Measurements from ENCODE around the gene TSPO2. TPM values are rescaled to one million over a fixed set of nuclear protein-coding genes. Genes with fewer than 3 reads are reported as not detected.

TSPO2 gene
- total RNA-seq, 2 donors from 2014 or later = not detected

- no peaks in the 10 kb centered on the region for H3K9me3 ChIP-seq
- H3K36me3 ChIP-seq = peaks cover 19% of the 10 kb centered on the region
- H3K27me3 ChIP-seq = no peaks in the 10 kb centered on the region
- H3K4me3 ChIP-seq = no peak overlapping the region
- TF ChIP-seq, protein P1, sequence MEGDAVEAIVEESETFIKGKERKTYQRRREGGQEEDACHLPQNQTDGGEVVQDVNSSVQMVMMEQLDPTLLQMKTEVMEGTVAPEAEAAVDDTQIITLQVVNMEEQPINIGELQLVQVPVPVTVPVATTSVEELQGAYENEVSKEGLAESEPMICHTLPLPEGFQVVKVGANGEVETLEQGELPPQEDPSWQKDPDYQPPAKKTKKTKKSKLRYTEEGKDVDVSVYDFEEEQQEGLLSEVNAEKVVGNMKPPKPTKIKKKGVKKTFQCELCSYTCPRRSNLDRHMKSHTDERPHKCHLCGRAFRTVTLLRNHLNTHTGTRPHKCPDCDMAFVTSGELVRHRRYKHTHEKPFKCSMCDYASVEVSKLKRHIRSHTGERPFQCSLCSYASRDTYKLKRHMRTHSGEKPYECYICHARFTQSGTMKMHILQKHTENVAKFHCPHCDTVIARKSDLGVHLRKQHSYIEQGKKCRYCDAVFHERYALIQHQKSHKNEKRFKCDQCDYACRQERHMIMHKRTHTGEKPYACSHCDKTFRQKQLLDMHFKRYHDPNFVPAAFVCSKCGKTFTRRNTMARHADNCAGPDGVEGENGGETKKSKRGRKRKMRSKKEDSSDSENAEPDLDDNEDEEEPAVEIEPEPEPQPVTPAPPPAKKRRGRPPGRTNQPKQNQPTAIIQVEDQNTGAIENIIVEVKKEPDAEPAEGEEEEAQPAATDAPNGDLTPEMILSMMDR (IDR thresholded peaks at IDR 0.05) = no peak
- no peak for DNase-seq (ENCODE audit: low spot score)
- peaks cover 0 to 51% of the 10 kb centered on the region in 2 donors for H3K4me1 ChIP-seq
- peak overlapping the region; percentile 84 to 94 for H3K27ac ChIP-seq
Observed at GRCh38 chr6:41059556-41059955, 17.3 kb downstream of the TSPO2 start.

- Histone ChIP-seq H3K36me3 (peaks cover 36% of the 10 kb centered on the region), H3K27me3 (no peaks in the 10 kb centered on the region), H3K4me3 (peak overlapping the region in 1 of 2 donors; percentile 1), H3K4me1 (peaks cover 0 to 49% of the 10 kb centered on the region in 2 donors), H3K27ac (peak overlapping the region; percentile 40 to 94), H3K9me3 (no peaks in the 10 kb centered on the region)
- DNase-seq (ENCODE audit: low spot score) = no peak
- TF ChIP-seq, protein P1 (IDR thresholded peaks at IDR 0.05) = no peak
Observed at GRCh38 chr6:41061196-41061726, 19.0 kb downstream of the TSPO2 start.

- Histone ChIP-seq H3K27ac (peak overlapping the region; percentile 40 to 94), H3K27me3 (no peaks in the 10 kb centered on the region), H3K36me3 (peaks cover 38% of the 10 kb centered on the region), H3K4me1 (peaks cover 0 to 49% of the 10 kb centered on the region in 2 donors), H3K9me3 (no peaks in the 10 kb centered on the region), H3K4me3 (peak overlapping the region; percentile 3 to 8)
- DNase-seq (ENCODE audit: low spot score) = no peak
- TF ChIP-seq, protein P1 (IDR thresholded peaks at IDR 0.05) = no peak
Observed at GRCh38 chr6:41062056-41062455, 19.8 kb downstream of the TSPO2 start.

- Histone ChIP-seq H3K36me3 (peaks cover 54% of the 10 kb centered on the region), H3K9me3 (no peaks in the 10 kb centered on the region), H3K4me1 (peaks cover 0 to 37% of the 10 kb centered on the region in 2 donors), H3K27me3 (no peaks in the 10 kb centered on the region), H3K4me3 (no peak overlapping the region), H3K27ac (peak overlapping the region; percentile 40 to 94)
- TF ChIP-seq, protein P1 (IDR thresholded peaks at IDR 0.05) = no peak
- no peak for DNase-seq (ENCODE audit: low spot score)
Observed at GRCh38 chr6:41063884-41064285, 21.6 kb downstream of the TSPO2 start.

- H3K4me1 ChIP-seq = peaks cover 0 to 28% of the 10 kb centered on the region in 2 donors
- peak overlapping the region; percentile 3 to 94 for H3K27ac ChIP-seq
- no peak for DNase-seq (ENCODE audit: low spot score)
- no peaks in the 10 kb centered on the region for H3K9me3 ChIP-seq
- TF ChIP-seq, protein P1 (IDR thresholded peaks at IDR 0.05) = no peak
- H3K27me3 ChIP-seq = no peaks in the 10 kb centered on the region
- peaks cover 56% of the 10 kb centered on the region for H3K36me3 ChIP-seq
- no peak overlapping the region for H3K4me3 ChIP-seq
Observed at GRCh38 chr6:41064841-41065240, 22.6 kb downstream of the TSPO2 start.

DNA sequence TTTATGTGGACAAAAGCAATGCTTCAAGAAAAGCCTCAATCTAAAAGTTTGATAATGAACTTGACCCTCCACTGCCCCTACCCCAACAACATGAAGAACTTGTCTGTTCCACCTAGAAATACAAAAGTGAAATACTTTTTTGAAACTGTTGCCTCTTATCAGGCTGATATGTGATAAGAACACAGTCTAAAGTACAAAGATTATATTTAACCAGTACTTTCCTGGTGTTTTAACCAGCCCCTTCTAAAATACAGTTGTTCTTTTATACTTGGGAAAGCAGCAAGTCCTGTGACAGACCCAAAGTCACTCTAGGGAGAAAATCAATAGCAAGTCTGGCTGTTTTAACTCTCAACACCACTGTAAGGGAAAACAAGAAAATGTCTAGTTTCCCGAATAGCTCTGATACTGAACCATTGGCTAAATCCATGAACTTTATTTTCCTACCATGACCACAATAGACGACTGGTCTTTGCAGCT is 23.3 kb downstream of the TSPO2 start:
- peak overlapping the region; percentile 3 to 94 for H3K27ac ChIP-seq
- H3K9me3 ChIP-seq = no peaks in the 10 kb centered on the region
- DNase-seq (ENCODE audit: low spot score) = no peak
- H3K4me3 ChIP-seq = no peak overlapping the region
- H3K27me3 ChIP-seq = no peaks in the 10 kb centered on the region
- peaks cover 0 to 27% of the 10 kb centered on the region in 2 donors for H3K4me1 ChIP-seq
- H3K36me3 ChIP-seq = peaks cover 56% of the 10 kb centered on the region
- TF ChIP-seq, protein P1 (IDR thresholded peaks at IDR 0.05) = no peak

Data from right atrium auricular region (tissue), 2 donors.